WTC11 (cell line): ENCODE data around the gene PTK6.

Source experiments
- ELF4 ChIP-seq: sonication (generic); formaldehyde crosslinking; IDR thresholded peaks from 2 replicates; pipeline ENCODE4 v1.8.1; 2022; ENCODE audit warnings: low read depth, mild to moderate bottlenecking, moderate library complexity, missing genetic modification reagents
- EMX1 ChIP-seq: fragments of 250-450 bp; sonication (Bioruptor Pico); IDR thresholded peaks from 2 replicates; pipeline ENCODE4 v1.8.0; 2021; ENCODE audit warnings: mild to moderate bottlenecking
- JUN ChIP-seq: sonication (generic); formaldehyde crosslinking; IDR thresholded peaks from 2 replicates; pipeline ENCODE4 v1.8.0; 2023; ENCODE audit warnings: mild to moderate bottlenecking, missing genetic modification reagents
- SP1 ChIP-seq: sonication (generic); formaldehyde crosslinking; conservative IDR thresholded peaks from 2 replicates; pipeline ENCODE4 v1.8.1; 2022; ENCODE audit warnings: missing genetic modification reagents
- ZBTB21 ChIP-seq: sonication (generic); formaldehyde crosslinking; IDR thresholded peaks from 2 replicates; pipeline ENCODE4 v1.8.1; 2023; ENCODE audit warnings: mild to moderate bottlenecking, missing genetic modification reagents, borderline replicate concordance
- ZNF423 ChIP-seq: fragments of 250-450 bp; sonication (Bioruptor Pico); IDR thresholded peaks from 2 replicates; pipeline ENCODE4 v2.1.2; 2022; ENCODE audit warnings: mild to moderate bottlenecking, moderate library complexity
- TF ChIP-seq, protein P1 (sequence below): fragments of 200-600 bp; IDR thresholded peaks from 2 replicates; pipeline ENCODE4 v1.8.0; 2022; ENCODE audit warnings: antibody characterized with exemption
- TF ChIP-seq, protein P2 (sequence below): sonication (generic); formaldehyde crosslinking; IDR thresholded peaks from 2 replicates; pipeline ENCODE4 v1.8.0; 2023; ENCODE audit warnings: mild to moderate bottlenecking, missing genetic modification reagents
- TF ChIP-seq, protein P3 (sequence below): sonication (generic); formaldehyde crosslinking; IDR thresholded peaks from 2 replicates; pipeline ENCODE4 v1.8.0; 2022; ENCODE audit warnings: mild to moderate bottlenecking, missing genetic modification reagents
- TF ChIP-seq, protein P4 (sequence below): sonication (generic); formaldehyde crosslinking; IDR thresholded peaks from 2 replicates; pipeline ENCODE4 v1.8.0; 2022; ENCODE audit warnings: mild to moderate bottlenecking, missing genetic modification reagents
- TF ChIP-seq, protein P5 (sequence below): sonication (generic); formaldehyde crosslinking; IDR thresholded peaks from 2 replicates; pipeline ENCODE4 v1.8.0; 2022; ENCODE audit warnings: mild to moderate bottlenecking, missing genetic modification reagents
- TF ChIP-seq, protein P6 (sequence below): sonication (generic); formaldehyde crosslinking; IDR thresholded peaks from 2 replicates; pipeline ENCODE4 v1.8.0; 2022; ENCODE audit warnings: missing genetic modification reagents
- TF ChIP-seq, protein P7 (sequence below): sonication (generic); formaldehyde crosslinking; IDR thresholded peaks from 2 replicates; pipeline ENCODE4 v1.8.1; 2023; ENCODE audit warnings: mild to moderate bottlenecking, missing genetic modification reagents
- TF ChIP-seq, protein P8 (sequence below): sonication (generic); formaldehyde crosslinking; conservative IDR thresholded peaks from 2 replicates; pipeline ENCODE4 v1.8.1; 2022; ENCODE audit warnings: mild to moderate bottlenecking, missing genetic modification reagents

DNA sequence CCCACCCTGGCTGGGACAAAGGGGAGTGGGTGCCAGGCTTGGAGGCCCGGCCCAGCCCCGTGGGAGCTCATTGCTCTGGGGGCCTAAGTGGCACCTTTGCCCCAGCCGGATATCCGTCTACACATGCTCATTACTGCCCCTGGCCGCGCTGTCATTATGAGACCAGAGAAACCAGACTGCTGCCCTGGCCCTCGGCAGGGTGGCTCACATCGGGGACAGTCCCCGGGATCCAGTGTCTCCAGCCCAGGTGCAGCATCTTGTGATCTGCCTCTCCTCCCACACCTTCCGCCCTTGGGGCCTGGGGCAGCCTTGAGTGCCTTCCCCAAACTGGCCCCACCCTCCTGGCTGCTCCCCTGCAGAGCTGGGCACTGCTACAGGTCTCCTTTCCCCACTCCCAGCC, 5.5 kb upstream of the PTK6 start:
- TF ChIP-seq, protein P1, sequence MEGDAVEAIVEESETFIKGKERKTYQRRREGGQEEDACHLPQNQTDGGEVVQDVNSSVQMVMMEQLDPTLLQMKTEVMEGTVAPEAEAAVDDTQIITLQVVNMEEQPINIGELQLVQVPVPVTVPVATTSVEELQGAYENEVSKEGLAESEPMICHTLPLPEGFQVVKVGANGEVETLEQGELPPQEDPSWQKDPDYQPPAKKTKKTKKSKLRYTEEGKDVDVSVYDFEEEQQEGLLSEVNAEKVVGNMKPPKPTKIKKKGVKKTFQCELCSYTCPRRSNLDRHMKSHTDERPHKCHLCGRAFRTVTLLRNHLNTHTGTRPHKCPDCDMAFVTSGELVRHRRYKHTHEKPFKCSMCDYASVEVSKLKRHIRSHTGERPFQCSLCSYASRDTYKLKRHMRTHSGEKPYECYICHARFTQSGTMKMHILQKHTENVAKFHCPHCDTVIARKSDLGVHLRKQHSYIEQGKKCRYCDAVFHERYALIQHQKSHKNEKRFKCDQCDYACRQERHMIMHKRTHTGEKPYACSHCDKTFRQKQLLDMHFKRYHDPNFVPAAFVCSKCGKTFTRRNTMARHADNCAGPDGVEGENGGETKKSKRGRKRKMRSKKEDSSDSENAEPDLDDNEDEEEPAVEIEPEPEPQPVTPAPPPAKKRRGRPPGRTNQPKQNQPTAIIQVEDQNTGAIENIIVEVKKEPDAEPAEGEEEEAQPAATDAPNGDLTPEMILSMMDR: no peak
- TF ChIP-seq ZNF423 (no peak), JUN (no peak), ELF4 (no peak), SP1 (no peak), ZBTB21 (CRISPR knock-in tag) (no peak), EMX1 (CRISPR knock-in tag) (no peak)
- TF ChIP-seq, protein P2, sequence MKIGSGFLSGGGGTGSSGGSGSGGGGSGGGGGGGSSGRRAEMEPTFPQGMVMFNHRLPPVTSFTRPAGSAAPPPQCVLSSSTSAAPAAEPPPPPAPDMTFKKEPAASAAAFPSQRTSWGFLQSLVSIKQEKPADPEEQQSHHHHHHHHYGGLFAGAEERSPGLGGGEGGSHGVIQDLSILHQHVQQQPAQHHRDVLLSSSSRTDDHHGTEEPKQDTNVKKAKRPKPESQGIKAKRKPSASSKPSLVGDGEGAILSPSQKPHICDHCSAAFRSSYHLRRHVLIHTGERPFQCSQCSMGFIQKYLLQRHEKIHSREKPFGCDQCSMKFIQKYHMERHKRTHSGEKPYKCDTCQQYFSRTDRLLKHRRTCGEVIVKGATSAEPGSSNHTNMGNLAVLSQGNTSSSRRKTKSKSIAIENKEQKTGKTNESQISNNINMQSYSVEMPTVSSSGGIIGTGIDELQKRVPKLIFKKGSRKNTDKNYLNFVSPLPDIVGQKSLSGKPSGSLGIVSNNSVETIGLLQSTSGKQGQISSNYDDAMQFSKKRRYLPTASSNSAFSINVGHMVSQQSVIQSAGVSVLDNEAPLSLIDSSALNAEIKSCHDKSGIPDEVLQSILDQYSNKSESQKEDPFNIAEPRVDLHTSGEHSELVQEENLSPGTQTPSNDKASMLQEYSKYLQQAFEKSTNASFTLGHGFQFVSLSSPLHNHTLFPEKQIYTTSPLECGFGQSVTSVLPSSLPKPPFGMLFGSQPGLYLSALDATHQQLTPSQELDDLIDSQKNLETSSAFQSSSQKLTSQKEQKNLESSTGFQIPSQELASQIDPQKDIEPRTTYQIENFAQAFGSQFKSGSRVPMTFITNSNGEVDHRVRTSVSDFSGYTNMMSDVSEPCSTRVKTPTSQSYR (CRISPR knock-in tag): no peak
- TF ChIP-seq, protein P3, sequence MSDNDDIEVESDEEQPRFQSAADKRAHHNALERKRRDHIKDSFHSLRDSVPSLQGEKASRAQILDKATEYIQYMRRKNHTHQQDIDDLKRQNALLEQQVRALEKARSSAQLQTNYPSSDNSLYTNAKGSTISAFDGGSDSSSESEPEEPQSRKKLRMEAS (CRISPR knock-in tag): no peak
- TF ChIP-seq, protein P4, sequence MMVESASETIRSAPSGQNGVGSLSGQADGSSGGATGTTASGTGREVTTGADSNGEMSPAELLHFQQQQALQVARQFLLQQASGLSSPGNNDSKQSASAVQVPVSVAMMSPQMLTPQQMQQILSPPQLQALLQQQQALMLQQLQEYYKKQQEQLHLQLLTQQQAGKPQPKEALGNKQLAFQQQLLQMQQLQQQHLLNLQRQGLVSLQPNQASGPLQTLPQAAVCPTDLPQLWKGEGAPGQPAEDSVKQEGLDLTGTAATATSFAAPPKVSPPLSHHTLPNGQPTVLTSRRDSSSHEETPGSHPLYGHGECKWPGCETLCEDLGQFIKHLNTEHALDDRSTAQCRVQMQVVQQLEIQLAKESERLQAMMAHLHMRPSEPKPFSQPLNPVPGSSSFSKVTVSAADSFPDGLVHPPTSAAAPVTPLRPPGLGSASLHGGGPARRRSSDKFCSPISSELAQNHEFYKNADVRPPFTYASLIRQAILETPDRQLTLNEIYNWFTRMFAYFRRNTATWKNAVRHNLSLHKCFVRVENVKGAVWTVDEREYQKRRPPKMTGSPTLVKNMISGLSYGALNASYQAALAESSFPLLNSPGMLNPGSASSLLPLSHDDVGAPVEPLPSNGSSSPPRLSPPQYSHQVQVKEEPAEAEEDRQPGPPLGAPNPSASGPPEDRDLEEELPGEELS (CRISPR knock-in tag): no peak
- TF ChIP-seq, protein P5, sequence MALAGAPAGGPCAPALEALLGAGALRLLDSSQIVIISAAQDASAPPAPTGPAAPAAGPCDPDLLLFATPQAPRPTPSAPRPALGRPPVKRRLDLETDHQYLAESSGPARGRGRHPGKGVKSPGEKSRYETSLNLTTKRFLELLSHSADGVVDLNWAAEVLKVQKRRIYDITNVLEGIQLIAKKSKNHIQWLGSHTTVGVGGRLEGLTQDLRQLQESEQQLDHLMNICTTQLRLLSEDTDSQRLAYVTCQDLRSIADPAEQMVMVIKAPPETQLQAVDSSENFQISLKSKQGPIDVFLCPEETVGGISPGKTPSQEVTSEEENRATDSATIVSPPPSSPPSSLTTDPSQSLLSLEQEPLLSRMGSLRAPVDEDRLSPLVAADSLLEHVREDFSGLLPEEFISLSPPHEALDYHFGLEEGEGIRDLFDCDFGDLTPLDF (CRISPR knock-in tag): no peak
- TF ChIP-seq, protein P6, sequence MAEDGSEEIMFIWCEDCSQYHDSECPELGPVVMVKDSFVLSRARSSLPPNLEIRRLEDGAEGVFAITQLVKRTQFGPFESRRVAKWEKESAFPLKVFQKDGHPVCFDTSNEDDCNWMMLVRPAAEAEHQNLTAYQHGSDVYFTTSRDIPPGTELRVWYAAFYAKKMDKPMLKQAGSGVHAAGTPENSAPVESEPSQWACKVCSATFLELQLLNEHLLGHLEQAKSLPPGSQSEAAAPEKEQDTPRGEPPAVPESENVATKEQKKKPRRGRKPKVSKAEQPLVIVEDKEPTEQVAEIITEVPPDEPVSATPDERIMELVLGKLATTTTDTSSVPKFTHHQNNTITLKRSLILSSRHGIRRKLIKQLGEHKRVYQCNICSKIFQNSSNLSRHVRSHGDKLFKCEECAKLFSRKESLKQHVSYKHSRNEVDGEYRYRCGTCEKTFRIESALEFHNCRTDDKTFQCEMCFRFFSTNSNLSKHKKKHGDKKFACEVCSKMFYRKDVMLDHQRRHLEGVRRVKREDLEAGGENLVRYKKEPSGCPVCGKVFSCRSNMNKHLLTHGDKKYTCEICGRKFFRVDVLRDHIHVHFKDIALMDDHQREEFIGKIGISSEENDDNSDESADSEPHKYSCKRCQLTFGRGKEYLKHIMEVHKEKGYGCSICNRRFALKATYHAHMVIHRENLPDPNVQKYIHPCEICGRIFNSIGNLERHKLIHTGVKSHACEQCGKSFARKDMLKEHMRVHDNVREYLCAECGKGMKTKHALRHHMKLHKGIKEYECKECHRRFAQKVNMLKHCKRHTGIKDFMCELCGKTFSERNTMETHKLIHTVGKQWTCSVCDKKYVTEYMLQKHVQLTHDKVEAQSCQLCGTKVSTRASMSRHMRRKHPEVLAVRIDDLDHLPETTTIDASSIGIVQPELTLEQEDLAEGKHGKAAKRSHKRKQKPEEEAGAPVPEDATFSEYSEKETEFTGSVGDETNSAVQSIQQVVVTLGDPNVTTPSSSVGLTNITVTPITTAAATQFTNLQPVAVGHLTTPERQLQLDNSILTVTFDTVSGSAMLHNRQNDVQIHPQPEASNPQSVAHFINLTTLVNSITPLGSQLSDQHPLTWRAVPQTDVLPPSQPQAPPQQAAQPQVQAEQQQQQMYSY: no peak
- TF ChIP-seq, protein P7, sequence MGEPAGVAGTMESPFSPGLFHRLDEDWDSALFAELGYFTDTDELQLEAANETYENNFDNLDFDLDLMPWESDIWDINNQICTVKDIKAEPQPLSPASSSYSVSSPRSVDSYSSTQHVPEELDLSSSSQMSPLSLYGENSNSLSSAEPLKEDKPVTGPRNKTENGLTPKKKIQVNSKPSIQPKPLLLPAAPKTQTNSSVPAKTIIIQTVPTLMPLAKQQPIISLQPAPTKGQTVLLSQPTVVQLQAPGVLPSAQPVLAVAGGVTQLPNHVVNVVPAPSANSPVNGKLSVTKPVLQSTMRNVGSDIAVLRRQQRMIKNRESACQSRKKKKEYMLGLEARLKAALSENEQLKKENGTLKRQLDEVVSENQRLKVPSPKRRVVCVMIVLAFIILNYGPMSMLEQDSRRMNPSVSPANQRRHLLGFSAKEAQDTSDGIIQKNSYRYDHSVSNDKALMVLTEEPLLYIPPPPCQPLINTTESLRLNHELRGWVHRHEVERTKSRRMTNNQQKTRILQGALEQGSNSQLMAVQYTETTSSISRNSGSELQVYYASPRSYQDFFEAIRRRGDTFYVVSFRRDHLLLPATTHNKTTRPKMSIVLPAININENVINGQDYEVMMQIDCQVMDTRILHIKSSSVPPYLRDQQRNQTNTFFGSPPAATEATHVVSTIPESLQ (CRISPR knock-in tag): no peak
- TF ChIP-seq, protein P8, sequence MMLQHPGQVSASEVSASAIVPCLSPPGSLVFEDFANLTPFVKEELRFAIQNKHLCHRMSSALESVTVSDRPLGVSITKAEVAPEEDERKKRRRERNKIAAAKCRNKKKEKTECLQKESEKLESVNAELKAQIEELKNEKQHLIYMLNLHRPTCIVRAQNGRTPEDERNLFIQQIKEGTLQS: no peak
